Dermis microvascular lymphatic vessel endothelial cell (primary cell): ENCODE results near the gene EPM2AIP1. TPM values are rescaled to one million over a fixed set of nuclear protein-coding genes. Genes with fewer than 3 reads are reported as not detected.
"Not testable (repeated sequence)": the region's sequence is repeated elsewhere in the genome, so short reads cannot be mapped to it uniquely, and the experiment has no call there.

Experiments
- DNase-seq, 2 donors: peaks; one replicate each; pipeline versions ENCODE4 v3.0.0 to v3.0.0-alpha.2; 2010; ENCODE audit warnings: low read depth in 2 of 2
- total RNA-seq: library from RNA; depleted of rRNA; stranded (reverse); fragments of >200 nt; gene quantifications from 2 replicates; pipeline ENCODE4 v1.2.1, GENCODE V29; 2014

The EPM2AIP1 gene
- total RNA-seq, 1 donor from 2014 or later, result 9.6 TPM

DNA sequence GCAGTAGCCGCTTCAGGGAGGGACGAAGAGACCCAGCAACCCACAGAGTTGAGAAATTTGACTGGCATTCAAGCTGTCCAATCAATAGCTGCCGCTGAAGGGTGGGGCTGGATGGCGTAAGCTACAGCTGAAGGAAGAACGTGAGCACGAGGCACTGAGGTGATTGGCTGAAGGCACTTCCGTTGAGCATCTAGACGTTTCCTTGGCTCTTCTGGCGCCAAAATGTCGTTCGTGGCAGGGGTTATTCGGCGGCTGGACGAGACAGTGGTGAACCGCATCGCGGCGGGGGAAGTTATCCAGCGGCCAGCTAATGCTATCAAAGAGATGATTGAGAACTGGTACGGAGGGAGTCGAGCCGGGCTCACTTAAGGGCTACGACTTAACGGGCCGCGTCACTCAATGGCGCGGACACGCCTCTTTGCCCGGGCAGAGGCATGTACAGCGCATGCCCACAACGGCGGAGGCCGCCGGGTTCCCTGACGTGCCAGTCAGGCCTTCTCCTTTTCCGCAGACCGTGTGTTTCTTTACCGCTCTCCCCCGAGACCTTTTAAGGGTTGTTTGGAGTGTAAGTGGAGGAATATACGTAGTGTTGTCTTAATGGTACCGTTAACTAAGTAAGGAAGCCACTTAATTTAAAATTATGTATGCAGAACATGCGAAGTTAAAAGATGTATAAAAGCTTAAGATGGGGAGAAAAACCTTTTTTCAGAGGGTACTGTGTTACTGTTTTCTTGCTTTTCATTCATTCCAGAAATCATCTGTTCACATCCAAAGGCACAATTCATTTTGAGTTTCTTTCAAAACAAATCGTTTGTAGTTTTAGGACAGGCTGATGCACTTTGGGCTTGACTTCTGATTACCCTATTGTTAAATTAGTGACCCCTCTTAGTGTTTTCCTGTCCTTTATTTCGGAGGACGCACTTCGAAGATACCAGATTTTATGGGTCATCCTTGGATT is 674 bp upstream of the EPM2AIP1 start, which contains the start of gene MLH1:
TSS of gene MLH1 (plus strand) at position 193 of the 958 bp plus-strand sequence. CDS start at position 223, 30 bp downstream.
- DNase-seq, result peak; percentile 100

DNA sequence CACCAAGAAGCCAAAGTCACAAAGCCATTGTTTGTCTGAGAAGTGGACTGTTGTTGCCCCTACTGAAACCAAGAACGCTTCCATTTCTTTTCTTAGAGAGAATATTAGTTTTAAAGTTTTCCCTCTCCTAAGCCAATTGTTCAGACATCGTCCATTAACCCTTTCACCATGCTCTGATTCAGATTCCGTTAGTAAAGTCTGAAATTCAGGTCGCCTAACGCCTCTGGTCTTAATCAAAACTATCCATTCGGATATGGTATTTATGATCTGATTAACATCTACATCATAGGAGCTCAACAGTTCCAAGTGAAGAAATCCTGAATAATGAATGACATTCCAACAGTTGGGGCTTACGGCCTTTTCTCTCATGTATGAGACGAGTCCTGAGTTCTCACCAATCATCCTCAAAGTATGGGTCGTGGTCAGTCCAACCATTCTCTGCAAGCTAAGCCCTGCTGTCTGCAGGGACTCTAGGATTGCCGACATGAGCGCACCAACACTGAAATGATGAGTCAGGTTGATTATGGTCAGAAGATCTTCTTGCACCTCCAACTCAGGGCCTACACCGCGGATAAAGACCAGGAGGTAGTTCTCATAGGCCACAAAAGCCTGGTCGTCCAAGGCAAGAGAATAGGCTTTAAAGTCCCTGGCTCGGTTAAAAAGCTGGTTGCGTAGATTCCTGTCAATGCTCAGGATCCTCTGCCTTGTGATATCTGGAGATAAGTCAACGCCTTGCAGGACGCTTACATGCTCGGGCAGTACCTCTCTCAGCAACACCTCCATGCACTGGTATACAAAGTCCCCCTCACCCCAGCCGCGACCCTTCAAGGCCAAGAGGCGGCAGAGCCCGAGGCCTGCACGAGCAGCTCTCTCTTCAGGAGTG is 767 bp downstream of the EPM2AIP1 start:
- DNase-seq, result peak; percentile 20 to 56

DNA sequence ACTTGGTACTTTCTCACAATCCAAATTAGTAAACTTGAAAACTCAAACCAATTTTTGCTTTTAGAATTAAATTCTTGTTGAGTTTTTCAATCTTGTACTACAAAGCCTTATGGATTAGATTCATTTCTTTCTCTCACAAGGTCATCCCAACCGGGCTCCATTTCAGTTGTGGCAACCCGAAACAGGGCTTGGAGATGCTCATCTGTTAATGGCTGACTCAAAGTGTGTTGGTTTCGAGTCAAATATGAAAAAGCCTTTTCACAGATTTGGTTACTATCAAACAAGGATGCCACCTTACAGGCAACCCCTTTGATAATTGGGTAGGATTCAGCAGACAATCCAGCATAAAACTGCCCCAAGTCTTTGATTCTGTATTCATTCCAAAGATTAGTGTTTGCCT is 1.8 kb downstream of the EPM2AIP1 start:
- no peak for DNase-seq

DNA sequence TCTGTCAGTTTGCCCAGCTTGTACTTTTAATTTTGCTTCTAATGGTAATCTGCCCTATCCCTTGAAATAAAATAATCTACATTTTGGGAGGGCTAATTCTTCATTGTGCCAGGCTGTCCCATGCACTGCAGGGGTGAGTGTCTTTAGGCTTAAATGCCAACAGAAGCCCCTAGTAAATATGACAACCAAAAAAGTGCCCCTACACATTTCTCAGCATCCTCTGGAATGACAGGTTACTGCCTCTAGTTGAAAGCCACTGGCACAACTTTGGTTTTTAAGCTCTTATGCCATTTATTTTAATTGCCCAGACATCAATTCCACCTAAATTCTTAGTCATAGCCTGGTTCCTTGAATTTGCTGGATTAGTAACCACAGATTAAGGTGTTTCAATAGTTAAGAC is 3.4 kb downstream of the EPM2AIP1 start:
- DNase-seq, result no peak

DNA sequence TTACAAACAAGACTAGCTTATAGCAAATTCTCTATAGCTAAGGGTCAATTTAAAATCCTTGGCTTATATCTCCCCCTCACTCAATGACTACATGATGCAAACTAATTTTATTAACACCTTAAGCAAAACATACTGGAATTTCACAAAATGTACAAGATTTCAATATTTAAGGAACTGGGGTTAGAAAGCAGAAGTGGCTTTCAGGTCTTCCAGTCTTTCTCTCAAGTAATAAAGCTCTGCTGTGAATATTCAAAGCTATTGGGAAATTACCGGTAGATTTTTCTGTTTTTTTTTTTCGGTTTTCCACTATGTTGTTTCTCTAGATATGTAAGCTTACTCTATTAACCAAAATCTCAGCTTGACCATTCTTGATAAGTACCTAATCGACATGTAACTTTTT is 3.9 kb downstream of the EPM2AIP1 start:
- DNase-seq, result no peak

DNA sequence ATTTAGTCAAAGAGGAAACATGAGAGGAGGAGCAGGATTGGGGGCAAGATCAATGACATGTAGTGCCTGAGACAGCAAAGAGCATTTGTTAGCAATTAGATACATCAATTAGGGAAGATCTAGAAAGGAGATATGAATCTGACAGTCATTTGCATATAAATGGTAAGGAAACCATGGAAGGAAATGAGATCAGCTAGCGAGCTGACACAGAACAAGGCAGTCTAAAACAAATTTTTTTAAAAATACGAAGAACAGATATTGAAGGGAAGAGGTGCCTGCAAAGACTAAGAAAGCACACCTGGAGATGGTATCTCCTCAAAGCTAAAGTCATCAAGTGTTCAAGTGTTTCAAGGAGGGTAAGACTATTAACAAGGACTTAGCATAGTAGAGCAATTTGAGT is 4.6 kb downstream of the EPM2AIP1 start:
- no peak for DNase-seq

DNA sequence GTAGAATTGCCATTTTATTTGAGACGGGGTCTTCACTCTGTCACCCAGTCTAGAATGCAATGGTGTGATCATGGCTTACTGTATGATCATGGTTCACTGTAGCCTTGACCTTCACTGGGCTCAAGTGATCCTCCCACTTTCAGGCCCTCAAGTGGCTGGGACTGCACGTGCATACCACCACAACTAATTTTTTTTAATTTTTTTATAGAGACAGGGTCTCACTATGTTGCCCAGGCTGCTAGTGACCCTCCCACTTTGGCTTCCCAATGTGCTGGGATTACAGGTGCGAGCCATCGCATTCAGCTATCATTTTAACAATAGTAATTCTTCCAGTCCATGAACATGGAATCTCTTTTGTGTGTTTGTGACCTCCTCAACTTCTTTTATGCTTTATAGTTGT is 11.9 kb downstream of the EPM2AIP1 start:
- DNase-seq, result no peak

DNA sequence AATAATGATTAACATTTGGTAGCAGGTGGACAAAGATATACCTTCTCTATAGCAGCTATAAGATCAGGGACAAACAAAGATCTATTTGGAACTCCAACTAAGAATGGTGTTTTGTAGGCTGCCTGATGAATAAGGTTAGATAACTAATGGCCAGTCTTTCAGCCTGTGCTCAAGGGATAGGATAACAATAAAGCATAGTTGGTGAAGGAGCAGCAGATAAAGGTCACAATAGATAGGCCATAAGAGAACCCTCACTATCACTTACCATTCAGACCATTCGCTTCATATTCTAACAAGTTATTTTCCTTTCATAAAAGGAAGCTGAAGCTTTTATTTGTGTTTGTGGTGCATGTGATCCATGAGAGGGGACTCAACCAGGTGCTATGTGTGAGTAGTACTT is 19.8 kb downstream of the EPM2AIP1 start:
- no peak for DNase-seq

DNA sequence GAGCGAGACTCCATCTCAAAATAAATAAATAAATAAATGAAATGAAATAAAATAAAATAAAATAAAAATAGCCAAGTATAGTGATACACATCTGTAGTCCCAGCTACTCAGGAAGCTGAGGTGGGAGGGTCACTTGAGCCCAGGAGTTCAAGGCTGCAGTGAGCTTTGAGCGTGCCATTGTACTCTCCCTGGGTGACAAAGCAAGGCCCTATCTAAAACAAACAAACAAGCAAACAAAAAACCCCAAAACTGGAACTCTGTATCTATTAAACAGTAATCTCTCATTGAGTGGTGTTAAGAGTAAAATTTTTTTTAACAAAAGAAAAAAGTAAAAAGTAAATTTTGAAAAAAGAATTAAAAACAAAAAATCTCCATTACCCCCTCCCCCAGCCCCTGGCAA is 20.8 kb downstream of the EPM2AIP1 start:
- DNase-seq, result no peak

DNA sequence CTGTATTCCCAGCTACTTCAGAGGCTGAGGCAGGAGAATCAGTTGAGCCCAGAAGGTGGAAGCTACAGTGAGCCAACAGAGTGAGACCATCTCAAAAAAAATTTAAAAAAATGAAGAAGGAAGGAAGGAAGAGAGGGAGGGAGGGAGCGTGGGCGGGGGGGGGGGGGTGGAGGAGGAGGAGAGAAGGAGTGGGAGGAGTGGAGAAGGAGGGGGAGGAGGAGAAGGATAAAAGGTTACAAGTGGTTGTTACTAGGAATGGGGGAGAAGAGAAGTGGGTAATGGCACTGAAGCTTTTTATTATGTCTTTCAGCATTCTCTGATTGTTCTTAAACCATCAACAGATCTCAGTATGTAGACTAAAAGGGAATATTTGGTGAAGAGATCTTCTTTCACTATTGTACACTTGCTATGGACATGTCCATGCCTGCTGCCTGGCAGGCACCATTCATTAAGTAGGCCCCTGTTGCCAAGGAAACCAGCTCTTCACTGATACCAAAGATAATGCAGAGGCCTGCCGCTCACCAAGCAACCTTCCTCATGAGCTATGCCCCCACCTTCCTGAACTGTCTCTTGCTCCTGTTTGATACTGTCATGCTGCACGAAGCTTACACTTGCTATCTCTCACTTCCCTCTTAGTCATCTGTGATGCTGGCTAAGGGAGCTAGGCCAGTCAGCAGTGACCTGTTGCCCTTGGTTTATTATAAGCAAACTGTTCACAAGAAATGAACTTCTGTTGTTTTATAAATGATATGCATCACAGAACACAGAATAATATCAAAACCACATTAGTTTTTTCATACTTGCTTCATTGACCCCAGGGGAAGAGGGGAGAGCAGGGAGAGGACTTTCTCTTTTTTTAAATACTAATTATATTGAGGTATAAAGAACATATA is 23.1 kb downstream of the EPM2AIP1 start:
- DNase-seq, result peak in 1 of 2 donors; percentile 63

DNA sequence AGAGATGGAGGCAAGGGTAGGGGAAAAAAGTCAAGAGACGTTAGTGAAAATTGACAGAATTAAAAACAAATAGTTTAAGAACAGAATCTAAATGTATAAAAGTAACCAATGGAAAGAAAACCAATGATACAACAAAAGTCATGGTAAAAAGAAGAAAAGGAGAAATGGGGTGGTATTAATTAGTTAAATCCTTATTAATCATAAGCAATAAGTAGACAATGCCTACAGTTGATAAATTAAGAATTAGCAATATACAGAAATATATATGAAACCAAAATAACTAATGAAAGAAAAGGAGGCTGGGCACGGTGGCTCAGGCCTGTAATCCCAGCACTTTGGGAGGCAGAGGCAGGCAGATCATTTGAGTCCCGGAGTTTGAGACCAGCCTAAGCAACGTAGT is 23.8 kb downstream of the EPM2AIP1 start:
- no peak for DNase-seq

DNA sequence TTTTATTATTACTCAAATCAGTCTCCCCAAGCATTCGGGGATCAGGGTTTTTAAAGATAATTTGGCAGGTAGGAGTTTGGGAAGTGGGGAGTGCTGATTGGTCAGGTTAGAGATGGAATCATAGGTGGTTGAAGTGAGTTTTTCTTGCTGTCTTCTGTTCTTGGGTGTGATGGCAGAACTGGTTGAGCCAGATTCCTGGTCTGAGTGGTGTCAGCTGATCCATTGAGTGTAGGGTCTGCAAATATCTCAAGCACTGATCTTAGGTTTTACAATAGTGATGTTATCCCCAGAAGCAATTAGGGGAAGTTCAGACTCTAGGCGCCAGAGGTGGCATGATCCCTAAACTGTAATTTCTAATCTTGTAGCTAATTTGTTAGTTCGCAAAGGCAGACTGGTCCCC is 27.5 kb downstream of the EPM2AIP1 start:
- no peak for DNase-seq

DNA sequence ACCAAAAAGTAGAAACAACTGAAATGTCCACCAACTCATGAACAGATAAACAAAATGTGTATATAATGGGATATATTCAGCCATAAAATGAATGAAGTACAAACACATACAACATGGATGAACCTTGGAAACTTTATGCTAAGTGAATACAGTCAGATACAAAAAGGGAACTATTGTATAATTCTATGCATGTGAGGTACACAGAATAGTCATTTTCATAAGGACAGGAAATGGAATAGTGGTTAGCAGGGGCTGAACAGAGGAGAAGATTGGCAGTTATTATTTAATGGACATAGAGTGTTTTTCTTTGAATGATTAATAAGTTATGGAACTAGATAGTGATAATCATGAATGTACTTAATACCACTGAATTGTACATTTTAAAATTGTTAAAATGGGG is 28.1 kb downstream of the EPM2AIP1 start:
- DNase-seq, result no peak

DNA sequence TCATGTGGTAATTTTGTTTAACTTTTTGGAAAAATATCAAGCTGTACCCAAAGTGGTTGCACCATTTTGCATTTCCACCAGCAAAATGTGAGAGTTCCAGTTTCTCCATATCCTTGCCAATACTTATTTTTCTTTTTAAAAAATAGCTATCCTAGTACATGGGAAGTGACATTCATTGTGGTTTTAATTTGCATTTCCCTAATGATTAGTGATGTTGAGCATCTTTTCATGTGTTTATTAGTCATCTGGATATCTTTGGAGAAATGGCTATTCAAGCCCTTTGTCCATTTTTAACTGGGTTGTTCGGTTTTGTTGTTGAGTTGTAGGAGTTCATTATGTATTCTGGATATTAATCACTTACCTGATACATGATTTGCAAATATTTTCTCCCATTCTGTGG is 28.6 kb downstream of the EPM2AIP1 start:
- DNase-seq, result no peak

DNA sequence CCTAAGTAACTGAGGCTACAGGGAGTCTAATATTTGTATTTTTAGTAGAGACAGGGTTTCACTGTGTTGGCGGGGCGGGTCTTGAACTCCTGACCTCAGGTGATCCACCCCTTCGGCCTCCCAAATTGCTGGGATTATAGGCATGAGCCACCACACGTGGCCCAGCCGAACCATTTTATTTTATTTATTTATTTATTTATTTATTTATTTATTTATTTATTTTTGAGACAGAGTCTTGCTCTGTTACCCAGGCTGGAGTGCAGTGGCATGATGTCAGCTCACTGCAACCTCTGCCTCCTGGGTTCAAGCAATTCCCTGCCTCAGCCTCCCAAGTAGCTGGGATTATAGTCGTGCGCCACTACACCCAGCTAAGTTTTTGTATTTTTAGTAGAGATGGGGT is 29.9 kb downstream of the EPM2AIP1 start:
- not testable (repeated sequence) for DNase-seq

DNA sequence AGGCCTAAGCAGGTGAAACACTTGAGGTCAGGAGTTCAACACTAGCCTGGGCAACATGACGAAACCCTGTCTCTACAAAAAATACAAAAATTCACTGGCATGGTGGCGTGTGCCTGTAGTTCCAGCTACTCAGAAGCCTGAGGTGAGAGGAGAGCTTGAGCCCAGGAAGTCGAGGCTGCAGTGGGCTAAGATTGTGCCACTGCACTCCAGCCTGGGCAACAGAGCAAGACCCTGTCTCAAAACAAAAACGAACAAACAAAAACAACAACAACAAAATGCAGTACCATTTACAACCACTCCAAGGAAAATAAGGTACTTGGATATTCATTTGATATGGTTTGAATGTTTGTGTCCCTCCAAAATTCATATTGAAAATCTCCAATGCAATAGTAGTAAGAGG is 32.4 kb downstream of the EPM2AIP1 start:
- no peak for DNase-seq

DNA sequence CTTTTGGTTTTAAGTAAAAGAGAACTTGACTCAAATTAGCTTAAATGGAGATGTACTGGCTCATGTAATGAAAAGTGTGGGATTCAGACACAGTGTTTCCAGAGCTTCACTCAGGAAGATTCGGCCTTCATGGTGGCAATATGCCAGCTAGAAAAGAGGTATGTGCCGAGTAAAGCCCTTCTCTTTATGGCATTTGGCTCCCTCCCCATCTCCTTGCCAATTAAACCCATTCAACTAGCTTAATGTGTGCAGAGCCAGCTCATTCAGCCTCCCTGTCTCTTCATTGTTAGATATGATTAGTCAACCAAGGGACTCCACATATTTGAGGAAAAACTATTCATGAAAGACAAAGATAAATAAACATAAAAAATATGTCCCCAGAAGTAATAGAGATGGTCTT is 33.1 kb downstream of the EPM2AIP1 start:
- DNase-seq, result peak in 1 of 2 donors; percentile 38

DNA sequence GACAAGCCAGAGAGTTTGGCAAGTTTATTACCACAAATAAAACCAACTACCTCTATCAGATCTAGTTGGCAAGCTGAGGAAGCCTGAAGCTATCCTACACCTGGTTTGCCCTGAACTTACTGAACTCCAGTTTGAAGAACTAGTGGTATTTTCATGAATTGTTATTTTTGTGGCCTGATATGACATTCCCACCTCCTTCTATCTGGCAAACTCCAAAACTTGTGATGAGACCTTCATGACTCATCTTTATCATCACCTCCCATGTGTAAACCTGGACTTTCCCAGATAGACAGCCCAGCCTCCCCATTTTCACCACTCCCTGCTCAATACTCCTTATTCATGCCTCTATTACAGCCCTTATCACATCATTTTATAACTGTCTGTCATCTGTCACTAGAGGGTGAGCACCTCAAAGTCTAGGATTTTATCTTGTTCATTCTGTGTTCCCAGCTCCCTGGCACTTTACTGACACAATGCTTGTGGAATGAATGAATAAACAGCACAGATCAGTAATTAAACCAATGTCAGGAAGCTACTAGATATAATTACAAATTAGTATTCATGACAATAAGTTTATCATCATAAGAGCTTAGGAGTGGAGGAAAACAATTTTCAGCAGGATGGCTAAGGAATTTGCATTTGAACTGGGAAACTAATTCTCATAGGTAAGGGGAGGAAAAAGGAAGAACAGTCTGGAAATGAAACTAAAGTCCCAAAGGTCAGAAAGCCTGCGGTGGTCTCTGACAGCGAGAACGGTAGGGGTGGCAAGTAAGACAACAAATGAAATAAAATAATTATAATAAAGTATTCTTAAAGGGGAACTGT is 34.9 kb downstream of the EPM2AIP1 start:
- peak; percentile 43 to 74 for DNase-seq

DNA sequence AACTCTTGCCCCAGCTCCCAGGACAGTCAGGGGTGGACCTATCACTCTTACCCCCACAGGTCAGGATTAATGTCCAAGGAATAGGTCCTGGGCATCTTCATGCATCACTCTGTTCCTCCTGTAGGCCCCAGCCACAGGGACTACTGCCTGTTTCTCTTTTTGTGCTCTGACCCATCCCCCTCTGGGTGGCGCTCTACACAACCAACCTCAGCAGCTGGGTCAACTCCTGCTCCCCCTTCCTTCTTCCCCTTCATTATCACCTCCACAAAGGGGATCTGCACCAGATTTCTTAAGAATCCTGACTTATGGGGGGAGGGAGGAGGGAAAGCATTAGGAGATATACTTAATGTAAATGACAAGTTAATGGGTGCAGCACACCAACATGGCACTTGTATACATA is 35.9 kb downstream of the EPM2AIP1 start:
- DNase-seq, result no peak

DNA sequence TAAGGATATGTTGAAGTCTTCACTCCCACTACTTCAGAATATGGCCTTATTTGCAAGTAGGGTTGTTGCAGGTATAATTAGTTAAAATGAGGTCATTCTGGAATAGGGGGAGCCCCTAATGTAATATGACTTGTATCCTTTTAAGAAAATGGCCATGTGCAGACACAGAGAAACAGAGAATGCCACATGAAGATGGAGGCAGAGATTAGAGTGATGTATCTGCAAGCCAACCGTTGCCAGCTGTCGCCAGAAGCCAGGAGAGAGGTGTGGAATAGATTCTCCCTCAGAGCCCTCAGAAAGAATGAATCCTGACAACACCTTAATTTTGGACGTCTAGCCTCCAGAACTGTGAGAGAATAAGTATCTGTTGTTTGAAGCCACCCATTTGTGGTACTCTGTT is 36.8 kb downstream of the EPM2AIP1 start:
- DNase-seq, result no peak
